OCI-LY1 (cell line): Measurements from ENCODE around the gene ELAVL1.

Experiments
- CTCF ChIP-seq: fragments of 200-600 bp; sonication (generic), shearing (Covaris generic); IDR thresholded peaks from 2 replicates; pipeline ENCODE4 v1.5.1; 2017; ENCODE audit warnings: mild to moderate bottlenecking, antibody characterized with exemption, low read length, moderate library complexity, mixed read lengths
- EZH2 ChIP-seq: fragments of 200-600 bp; sonication (generic), shearing (Covaris generic); IDR thresholded peaks from 2 replicates; pipeline ENCODE4 v1.8.0; 2017; ENCODE audit warnings: borderline replicate concordance, mixed run types, mild to moderate bottlenecking, antibody characterized with exemption, low read length, moderate library complexity, mixed read lengths

GRCh38 chr19:7971553-7972520, 33.6 kb downstream of the ELAVL1 start:
- no peak for TF ChIP-seq EZH2
- no peak for TF ChIP-seq CTCF
